ENCODE data around the gene ADARB2. TPM values are rescaled to one million over a fixed set of nuclear protein-coding genes. Genes with fewer than 3 reads are reported as not detected.

ADARB2 gene
- total and polyA plus RNA-seq, 2 experiments from 2014 or later = 2.0 to 5.0 TPM

DNA sequence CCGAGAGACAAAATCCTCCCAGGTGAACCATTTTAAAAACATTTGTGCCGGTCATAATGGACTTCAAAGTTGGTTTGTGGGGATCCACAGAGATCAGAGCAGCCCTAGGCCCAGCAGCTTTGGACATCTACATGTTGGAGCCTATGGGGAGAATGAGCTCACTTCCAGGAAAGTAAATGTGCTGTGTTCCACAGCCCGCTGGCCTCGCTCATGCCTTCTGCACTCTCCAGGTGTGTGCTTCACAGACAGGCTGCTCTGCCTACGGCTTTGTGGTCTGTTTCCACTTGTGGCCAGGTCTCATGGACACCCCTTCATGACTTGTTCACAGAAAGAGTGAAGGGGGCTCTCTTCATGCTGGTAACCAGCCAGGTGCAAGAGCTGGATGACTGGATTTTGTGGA is 141.6 kb downstream of the ADARB2 start:
- Histone ChIP-seq H3F3A (replicated peaks; ENCODE audit: low read depth) (no peaks in the 10 kb centered on the region), H3K9me2 (ENCODE audit: insufficient read depth) (no peaks in the 10 kb centered on the region)

GRCh38 chr10:1595242-1595600 is 142.1 kb downstream of the ADARB2 start:
- Histone ChIP-seq H3K79me2 (replicated peaks; ENCODE audit: insufficient read depth) (no peaks in the 10 kb centered on the region), H3K27ac (ENCODE audit: low read depth) (no peak overlapping the region), H3K9me2 (ENCODE audit: insufficient read depth) (no peaks in the 10 kb centered on the region), H2AFZ (no peak overlapping the region), H3K4me2 (no peak overlapping the region), H3K36me3 (ENCODE audit: insufficient read depth) (0 out of 2 replicates have a peak, but pooled peaks cover 4% of the 10 kb centered on the region), H3K4me1 (ENCODE audit: insufficient read depth) (no peaks in the 10 kb centered on the region), H3K4me3 (no peak overlapping the region), H4K20me1 (replicated peaks; ENCODE audit: insufficient read depth) (no peaks in the 10 kb centered on the region), H3K27me3 (ENCODE audit: insufficient read depth) (no peaks in the 10 kb centered on the region), H3F3A (replicated peaks; ENCODE audit: low read depth) (no peaks in the 10 kb centered on the region)
- ATAC-seq (no peak), DNase-seq (ENCODE audit: low spot score) (no peak)
- Mint-ChIP-seq H3K9me3 (no peaks in the 10 kb centered on the region; the same call in 2 of the 3 replicates), H3K27ac (no peak overlapping the region), H3K27me3 (ENCODE audit: insufficient read depth, low read depth, poor library complexity) (peaks cover 8% of the 10 kb centered on the region), H3K36me3 (ENCODE audit: low read depth) (no peaks in the 10 kb centered on the region), H3K4me1 (peaks cover 2% of the 10 kb centered on the region; the same call in 2 of the 3 replicates), H3K4me3 (no peak overlapping the region)
- no peak for TF ChIP-seq REST (IDR thresholded peaks at IDR 0.05; ENCODE audit: unreplicated experiment)
- TF ChIP-seq EZH2 (IDR thresholded peaks at IDR 0.05; ENCODE audit: low read depth, unreplicated experiment) = no peak
- no peak for TF ChIP-seq JUNB (IDR thresholded peaks at IDR 0.05; ENCODE audit: unreplicated experiment)
- no peak for TF ChIP-seq ZNF331 (CRISPR knock-in tag; IDR thresholded peaks at IDR 0.05; ENCODE audit: low read depth)
- no peak for TF ChIP-seq ETS1 (IDR thresholded peaks at IDR 0.05)
- no peak for TF ChIP-seq POLR2AphosphoS5 (IDR thresholded peaks at IDR 0.05; ENCODE audit: low read depth)
- no peak for TF ChIP-seq STAT1 (IDR thresholded peaks at IDR 0.05; ENCODE audit: unreplicated experiment)
- no peak for TF ChIP-seq ZNF114 (CRISPR knock-in tag; IDR thresholded peaks at IDR 0.05)
- no peak for TF ChIP-seq CTCF (conservative IDR thresholded peaks at IDR 0.05; ENCODE audit: low read depth in 2 of 2)
- TF ChIP-seq NANOG (IDR thresholded peaks at IDR 0.05; ENCODE audit: borderline replicate concordance) = no peak

More for the DNA sequence above, 141.6 kb downstream of the ADARB2 start:
- H3K27ac ChIP-seq (ENCODE audit: low read depth) = no peak overlapping the region
- no peaks in the 10 kb centered on the region for H3K79me2 ChIP-seq (replicated peaks; ENCODE audit: insufficient read depth)
- TF ChIP-seq ZNF114 (CRISPR knock-in tag; IDR thresholded peaks at IDR 0.05) (no peak), CTCF (conservative IDR thresholded peaks at IDR 0.05; ENCODE audit: low read depth in 2 of 2) (no peak), NANOG (IDR thresholded peaks at IDR 0.05; ENCODE audit: borderline replicate concordance) (no peak)
- Mint-ChIP-seq H3K27ac (no peak overlapping the region), H3K36me3 (ENCODE audit: low read depth) (no peaks in the 10 kb centered on the region), H3K4me3 (no peak overlapping the region), H3K9me3 (no peaks in the 10 kb centered on the region; the same call in 2 of the 3 replicates), H3K4me1 (no peaks in the 10 kb centered on the region; the same call in 2 of the 3 replicates), H3K27me3 (ENCODE audit: insufficient read depth, low read depth, poor library complexity) (peaks cover 5% of the 10 kb centered on the region)
- no peaks in the 10 kb centered on the region for H3K4me1 ChIP-seq (ENCODE audit: insufficient read depth)
- H3K36me3 ChIP-seq (ENCODE audit: insufficient read depth) = 0 out of 2 replicates have a peak, but pooled peaks cover 4% of the 10 kb centered on the region
- H2AFZ ChIP-seq = no peak overlapping the region
- no peak overlapping the region for H3K4me2 ChIP-seq
- DNase-seq (ENCODE audit: low spot score) = no peak
- no peaks in the 10 kb centered on the region for H4K20me1 ChIP-seq (replicated peaks; ENCODE audit: insufficient read depth)
- H3K4me3 ChIP-seq = no peak overlapping the region
- no peak for ATAC-seq
- H3K27me3 ChIP-seq (ENCODE audit: insufficient read depth) = no peaks in the 10 kb centered on the region
